Motor neuron (in vitro differentiated cells): Measurements from ENCODE around the gene C19orf81. TPM values are rescaled to one million over a fixed set of nuclear protein-coding genes. Genes with fewer than 3 reads are reported as not detected.
A peak's percentile ranks its signal among the peaks of the same experiment; 100 is the strongest.

Source experiments
- ATAC-seq, 8 experiments: fragments of 200-7000 bp; cut with Tn5 transposase; replicated peaks in 6 of 8; 2 replicates each; pipeline ENCODE4 v1.8.0; 2021; ENCODE audit warnings: mild to moderate bottlenecking in 8 of 8, moderate library complexity in 8 of 8
- H3K27ac ChIP-seq, 2 donors: fragments of 250-450 bp; sonication (Bioruptor Pico); 2 replicates each; pipeline ENCODE4 v1.9.0; 2021; ENCODE audit warnings: antibody characterized with exemption in 2 of 2, mild to moderate bottlenecking in 2 of 2, moderate library complexity in 1 of 2
- H3K4me1 ChIP-seq, 2 donors: fragments of 250-450 bp; sonication (Bioruptor Pico); replicated peaks in 1 of 2; 2 replicates each; pipeline ENCODE4 v1.6.1; 2021; ENCODE audit warnings: antibody characterized with exemption in 2 of 2, mild to moderate bottlenecking in 2 of 2, moderate library complexity in 1 of 2
- H3K4me3 ChIP-seq, 5 donors: fragments of 250-450 bp; sonication (Bioruptor Pico); 2 replicates each; pipeline ENCODE4 v1.9.0; 2021; ENCODE audit warnings: antibody characterized with exemption in 5 of 5, mild to moderate bottlenecking in 5 of 5, moderate library complexity in 4 of 5
- WGBS, 10 experiments: fragments of 450-650 bp; shearing (Covaris generic); methylation state at CpG; one replicate each; pipeline ENCODE4 v1.0.0; 2022; 5-methylcytosine and 5-hydroxymethylcytosine counted together
- in situ Hi-C, 9 experiments: fragments of 400-800 bp; cut with MboI; loops; one replicate each; pipeline ENCODE4 v1.15.0; 2021; ENCODE audit warnings: low sequenced_read_pairs in 9 of 9, low pct_unique_long_range_greater_than_20kb in 2 of 9; ENCODE audit not compliant: unreplicated experiment in 9 of 9
- total RNA-seq, 8 experiments: library from RNA; unstranded; fragments of 300-600 nt; gene quantifications; 2 replicates each; pipeline versions ENCODE4 v1.2.3 to v1.2.4, GENCODE V29; 2022

Gene C19orf81
- total RNA-seq, 8 experiments from 2014 or later, result 1.3 to 10.9 (median 6.4) TPM; not detected in 2

GRCh38 chr19:50636317-50637085 lies 12.7 kb upstream of the C19orf81 start:
- no peak for ATAC-seq
- H3K4me1 ChIP-seq, result no peaks in the 10 kb centered on the region
- H3K4me3 ChIP-seq, result no peak overlapping the region
- no peak overlapping the region for H3K27ac ChIP-seq
- in situ Hi-C loops, result no loop called here
- WGBS, 10 experiments, result 14 to 58% (median 39%) methylated on average over 1 to 5 of the region's 5 CpGs; no CpG with 5 or more reads in 3 of the 10 experiments

GRCh38 chr19:50638600-50638999 lies 10.6 kb upstream of the C19orf81 start:
- peak overlapping the region; percentile 53 to 74 (median 64) for H3K4me3 ChIP-seq
- no peak for ATAC-seq
- 6 to 66% (median 29%) methylated on average over 1 to 9 of the region's 10 CpGs for WGBS, 10 experiments
- in situ Hi-C loops, result no loop called here
- H3K27ac ChIP-seq, result no peak overlapping the region
- H3K4me1 ChIP-seq, result no peaks in the 10 kb centered on the region

- peak within 1 kb of the TSS; percentile 53 to 74 (median 64) for H3K4me3 ChIP-seq
- WGBS, 10 experiments, result 30 to 33% methylated on average over 2 to 3 of the region's 76 CpGs; no CpG with 5 or more reads in 8 of the 10 experiments
- H3K4me1 ChIP-seq, result no peaks in the 10 kb centered on the region
- ATAC-seq, result peak; percentile 59 to 93 (median 90)
- in situ Hi-C loops, result no loop called here
- H3K27ac ChIP-seq, result no peak within 1 kb of the TSS
These were observed 9.8 kb upstream of the C19orf81 start, which contains the start of gene SYT3 for GRCh38 chr19:50639121-50640112. Gene SYT3 (minus strand): TSS chr19:50639881. CDS start chr19:50637411, 2,470 bp downstream.

- ATAC-seq, result no peak
- in situ Hi-C loops, result no loop called here
- Histone ChIP-seq H3K27ac (no peak overlapping the region), H3K4me3 (no peak overlapping the region), H3K4me1 (no peaks in the 10 kb centered on the region)
- 0 to 69% (median 45%) methylated on average over 1 to 2 of the region's 2 CpGs; no CpG with 5 or more reads in 4 of the 10 experiments for WGBS, 10 experiments
These were observed 8.9 kb upstream of the C19orf81 start for GRCh38 chr19:50640368-50640767.

- no peak overlapping the region for H3K4me3 ChIP-seq
- in situ Hi-C loops, result no loop called here
- H3K4me1 ChIP-seq, result peaks cover 0 to under 1% of the 10 kb centered on the region in 2 donors
- 0 to 42% (median 5%) methylated on average over 1 of the region's 1 CpG; no CpG with 5 or more reads in 1 of the 10 experiments for WGBS, 10 experiments
- no peak overlapping the region for H3K27ac ChIP-seq
- ATAC-seq, result no peak
These were observed 4.8 kb upstream of the C19orf81 start for GRCh38 chr19:50644315-50644915.

GRCh38 chr19:50645107-50645506 lies 4.1 kb upstream of the C19orf81 start:
- in situ Hi-C loops, result no loop called here
- ATAC-seq, result no peak
- no peak overlapping the region for H3K27ac ChIP-seq

GRCh38 chr19:50646074-50646807 lies 3.0 kb upstream of the C19orf81 start:
- Histone ChIP-seq H3K4me3 (no peak overlapping the region), H3K27ac (no peak overlapping the region), H3K4me1 (peaks cover 0 to 4% of the 10 kb centered on the region in 2 donors)
- in situ Hi-C loops, result no loop called here
- peak in 2 of 8 experiments; percentile 66 to 83 for ATAC-seq
- WGBS, 10 experiments, result 7 to 60% (median 26%) methylated on average over 1 to 5 of the region's 6 CpGs

More at GRCh38 chr19:50645107-50645506, 4.1 kb upstream of the C19orf81 start:
- 0 to 100% (median 40%) methylated on average over 1 to 6 of the region's 6 CpGs for WGBS, 10 experiments
- Histone ChIP-seq H3K4me3 (no peak overlapping the region), H3K4me1 (peaks cover 0 to 4% of the 10 kb centered on the region in 2 donors)

- Histone ChIP-seq H3K4me3 (no peak overlapping the region), H3K4me1 (peaks cover 0 to 5% of the 10 kb centered on the region in 2 donors), H3K27ac (no peak overlapping the region)
- in situ Hi-C loops, result no loop called here
- no peak for ATAC-seq
- WGBS, 10 experiments, result 0 to 100% (median 34%) methylated on average over 1 to 7 of the region's 10 CpGs; no CpG with 5 or more reads in 2 of the 10 experiments
These were observed 1.2 kb upstream of the C19orf81 start for GRCh38 chr19:50647879-50648615.

GRCh38 chr19:50648659-50649058 lies 586 bp upstream of the C19orf81 start:
- no peak overlapping the region for H3K27ac ChIP-seq
- H3K4me1 ChIP-seq, result peaks cover 5 to 11% of the 10 kb centered on the region in 2 donors
- in situ Hi-C loops, result no loop called here
- H3K4me3 ChIP-seq, result no peak overlapping the region
- no peak for ATAC-seq
- 0% methylated on average over 1 of the region's 5 CpGs; no CpG with 5 or more reads in 9 of the 10 experiments for WGBS, 10 experiments

- no peak overlapping the region for H3K27ac ChIP-seq
- in situ Hi-C loops, result no loop called here
- 0 to 100% (median 60%) methylated on average over 1 to 2 of the region's 2 CpGs; no CpG with 5 or more reads in 3 of the 10 experiments for WGBS, 10 experiments
- H3K4me3 ChIP-seq, result no peak overlapping the region
- ATAC-seq, result no peak
- peaks cover 5 to 13% of the 10 kb centered on the region in 2 donors for H3K4me1 ChIP-seq
These were observed 1.9 kb downstream of the C19orf81 start for GRCh38 chr19:50651174-50651573.

GRCh38 chr19:50652722-50653121 lies 3.5 kb downstream of the C19orf81 start:
- in situ Hi-C loops, result no loop called here
- ATAC-seq, result no peak
- no peak overlapping the region for H3K4me3 ChIP-seq
- peaks cover 9 to 17% of the 10 kb centered on the region in 2 donors for H3K4me1 ChIP-seq
- no peak overlapping the region for H3K27ac ChIP-seq
- WGBS, 10 experiments, result 34 to 100% (median 83%) methylated on average over 2 to 6 of the region's 6 CpGs; no CpG with 5 or more reads in 3 of the 10 experiments
